ENCODE measurements around the gene MAT1A. TPM values are rescaled to one million over a fixed set of nuclear protein-coding genes. Genes with fewer than 3 reads are reported as not detected.
"Not testable (repeated sequence)": the region's sequence is repeated elsewhere in the genome, so short reads cannot be mapped to it uniquely, and the experiment has no call there.

MAT1A gene
- total and polyA plus RNA-seq, 8 donors = 0.33 to 0.78 (median 0.51) TPM

- H3K36me3 ChIP-seq = no peaks in the 10 kb centered on the region
- no peaks in the 10 kb centered on the region for H3K9me3 ChIP-seq
- intact Hi-C loops (cut with DNase I) = no loop called here
- peaks cover 0 to 11% of the 10 kb centered on the region in 2 donors for H3K4me1 ChIP-seq
- TF ChIP-seq, protein P1, sequence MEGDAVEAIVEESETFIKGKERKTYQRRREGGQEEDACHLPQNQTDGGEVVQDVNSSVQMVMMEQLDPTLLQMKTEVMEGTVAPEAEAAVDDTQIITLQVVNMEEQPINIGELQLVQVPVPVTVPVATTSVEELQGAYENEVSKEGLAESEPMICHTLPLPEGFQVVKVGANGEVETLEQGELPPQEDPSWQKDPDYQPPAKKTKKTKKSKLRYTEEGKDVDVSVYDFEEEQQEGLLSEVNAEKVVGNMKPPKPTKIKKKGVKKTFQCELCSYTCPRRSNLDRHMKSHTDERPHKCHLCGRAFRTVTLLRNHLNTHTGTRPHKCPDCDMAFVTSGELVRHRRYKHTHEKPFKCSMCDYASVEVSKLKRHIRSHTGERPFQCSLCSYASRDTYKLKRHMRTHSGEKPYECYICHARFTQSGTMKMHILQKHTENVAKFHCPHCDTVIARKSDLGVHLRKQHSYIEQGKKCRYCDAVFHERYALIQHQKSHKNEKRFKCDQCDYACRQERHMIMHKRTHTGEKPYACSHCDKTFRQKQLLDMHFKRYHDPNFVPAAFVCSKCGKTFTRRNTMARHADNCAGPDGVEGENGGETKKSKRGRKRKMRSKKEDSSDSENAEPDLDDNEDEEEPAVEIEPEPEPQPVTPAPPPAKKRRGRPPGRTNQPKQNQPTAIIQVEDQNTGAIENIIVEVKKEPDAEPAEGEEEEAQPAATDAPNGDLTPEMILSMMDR (IDR thresholded peaks at IDR 0.05) = no peak
- DNase-seq (no peak), ATAC-seq (no peak)
- H3K4me3 ChIP-seq = no peak overlapping the region
- H3K27me3 ChIP-seq = no peaks in the 10 kb centered on the region
- H3K27ac ChIP-seq = no peak overlapping the region
Measured at GRCh38 chr10:80264081-80265056, 25.1 kb downstream of the MAT1A start.

DNA sequence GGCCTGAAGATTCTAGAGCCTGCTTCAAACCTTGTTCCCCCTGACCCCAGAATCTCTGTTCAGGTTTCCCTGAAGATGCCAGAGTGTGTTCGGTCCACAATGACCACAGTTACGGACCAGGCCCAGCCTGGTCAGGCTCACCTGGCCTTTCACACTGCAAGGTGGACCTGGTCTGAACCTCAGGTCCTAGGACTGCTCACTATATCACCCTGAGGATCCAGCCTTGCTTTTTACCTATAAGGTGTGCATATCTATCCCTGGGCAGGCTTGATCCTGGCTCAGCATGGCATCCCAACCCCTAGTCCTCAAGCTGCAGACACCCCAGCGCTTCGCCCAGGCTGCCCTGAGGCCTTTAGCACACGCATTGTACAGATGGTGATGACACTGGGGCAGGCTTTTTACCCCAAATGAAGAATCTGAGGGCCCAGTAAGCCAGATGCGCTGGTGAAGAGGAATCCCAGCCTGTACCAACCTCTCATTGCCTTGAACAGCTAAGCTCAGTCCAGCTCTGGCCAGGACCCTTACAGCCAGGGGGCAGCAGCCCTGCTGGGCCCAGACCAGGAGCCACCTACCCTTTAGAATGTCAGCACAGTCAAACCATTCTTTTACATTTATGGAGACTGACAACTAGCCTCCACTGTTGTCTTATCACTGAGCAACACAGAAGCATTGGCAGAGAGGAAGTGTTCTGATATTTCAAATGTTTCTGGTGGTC is 28.0 kb downstream of the MAT1A start:
- DNase-seq = no peak
- TF ChIP-seq, protein P1 (IDR thresholded peaks at IDR 0.05) = no peak
- no peak for ATAC-seq
- intact Hi-C loops (cut with DNase I) = no loop called here
- Histone ChIP-seq H3K4me3 (no peak overlapping the region), H3K36me3 (no peaks in the 10 kb centered on the region), H3K9me3 (no peaks in the 10 kb centered on the region), H3K27me3 (no peaks in the 10 kb centered on the region), H3K4me1 (peaks cover 0 to 11% of the 10 kb centered on the region in 2 donors), H3K27ac (no peak overlapping the region)

DNA sequence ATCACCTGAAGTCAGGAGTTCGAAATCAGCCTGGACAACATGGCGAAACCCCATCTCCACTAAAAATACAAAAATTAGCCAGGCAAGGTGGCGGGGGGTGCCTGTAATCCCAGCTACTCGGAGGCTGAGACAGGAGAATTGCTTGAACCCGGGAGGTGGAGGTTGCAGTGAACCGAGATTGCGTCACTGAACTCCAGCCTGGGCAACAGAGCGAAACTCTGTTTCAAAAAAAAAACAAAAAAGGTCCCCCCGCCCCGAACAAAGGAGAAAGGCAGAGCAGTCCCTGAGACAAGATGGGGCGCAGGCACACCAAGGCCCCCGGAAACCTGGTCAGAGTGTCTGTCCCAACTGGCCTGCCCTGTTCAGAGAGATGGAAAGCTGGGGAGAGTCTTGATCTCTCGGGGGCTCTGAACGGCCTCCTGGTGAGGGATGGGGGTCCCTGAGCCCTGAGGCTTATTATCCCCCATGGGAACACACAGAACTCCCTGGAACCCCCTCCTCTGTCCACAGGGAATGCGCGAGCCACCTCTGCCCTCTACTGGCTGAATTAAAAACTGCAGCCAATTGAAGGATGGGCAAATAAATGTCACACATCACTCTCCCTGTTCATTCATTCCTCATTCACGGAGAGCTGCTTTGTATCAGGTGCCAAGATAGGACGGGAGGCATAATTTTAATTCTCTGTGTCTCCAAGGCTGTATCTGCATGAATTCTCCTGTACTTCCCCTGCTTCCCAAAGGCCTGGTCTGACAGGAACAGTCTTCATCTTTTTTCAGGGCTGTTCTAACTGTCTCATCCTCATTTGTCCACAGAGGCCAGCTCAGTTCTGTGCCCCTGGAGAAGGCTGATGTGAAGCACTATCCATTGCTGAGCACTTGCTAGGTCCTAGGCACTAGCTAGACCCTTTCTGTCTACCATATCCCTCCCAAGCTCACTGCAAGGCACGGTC is 28.9 kb downstream of the MAT1A start:
- Histone ChIP-seq H3K4me1 (peaks cover 0 to 11% of the 10 kb centered on the region in 2 donors), H3K27ac (no peak overlapping the region)
- TF ChIP-seq, protein P1 (IDR thresholded peaks at IDR 0.05) = peak; percentile 73 to 87

GRCh38 chr10:80259405-80259871 is 30.0 kb downstream of the MAT1A start:
- no peak for ATAC-seq
- TF ChIP-seq, protein P1 (IDR thresholded peaks at IDR 0.05) = no peak
- Histone ChIP-seq H3K4me3 (no peak overlapping the region), H3K27me3 (no peaks in the 10 kb centered on the region), H3K36me3 (no peaks in the 10 kb centered on the region), H3K4me1 (peaks cover 0 to 11% of the 10 kb centered on the region in 2 donors), H3K27ac (no peak overlapping the region), H3K9me3 (no peaks in the 10 kb centered on the region)
- intact Hi-C loops (cut with DNase I) = no loop called here
- no peak for DNase-seq

More for the DNA sequence above, 28.9 kb downstream of the MAT1A start:
- Histone ChIP-seq H3K4me3 (no peak overlapping the region), H3K9me3 (no peaks in the 10 kb centered on the region), H3K36me3 (no peaks in the 10 kb centered on the region), H3K27me3 (no peaks in the 10 kb centered on the region)
- peak in 2 of 4 donors; percentile 26 to 27 for DNase-seq
- ATAC-seq = peak; percentile 76
- intact Hi-C loops (cut with DNase I) = no loop called here

DNA sequence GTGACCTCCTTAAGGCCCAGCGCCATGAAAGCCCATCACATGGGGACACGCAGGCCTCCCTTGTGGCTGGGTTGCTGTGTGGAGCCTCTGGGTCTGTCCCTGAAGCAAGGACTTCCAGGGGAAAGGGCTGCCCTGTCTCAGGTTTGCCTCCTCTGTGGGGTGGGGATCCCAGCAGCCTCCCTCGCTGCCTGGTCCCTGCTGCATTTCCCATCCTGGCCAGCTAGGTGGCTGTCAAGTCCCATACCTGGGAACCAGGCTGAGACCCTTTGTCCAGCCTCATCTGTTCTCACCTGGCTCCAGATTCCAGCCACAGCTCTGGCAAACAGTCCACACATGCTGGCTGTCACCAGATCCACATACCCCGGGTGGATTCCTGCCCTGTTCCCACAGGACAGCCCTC is 32.7 kb downstream of the MAT1A start:
- intact Hi-C loops (cut with DNase I); ATAC-seq; H3K9me3 ChIP-seq; H3K27ac ChIP-seq; H3K27me3 ChIP-seq; H3K4me3 ChIP-seq; H3K36me3 ChIP-seq; DNase-seq: not testable (repeated sequence)
- H3K4me1 ChIP-seq = peaks cover 0 to 35% of the 10 kb centered on the region in 2 donors

DNA sequence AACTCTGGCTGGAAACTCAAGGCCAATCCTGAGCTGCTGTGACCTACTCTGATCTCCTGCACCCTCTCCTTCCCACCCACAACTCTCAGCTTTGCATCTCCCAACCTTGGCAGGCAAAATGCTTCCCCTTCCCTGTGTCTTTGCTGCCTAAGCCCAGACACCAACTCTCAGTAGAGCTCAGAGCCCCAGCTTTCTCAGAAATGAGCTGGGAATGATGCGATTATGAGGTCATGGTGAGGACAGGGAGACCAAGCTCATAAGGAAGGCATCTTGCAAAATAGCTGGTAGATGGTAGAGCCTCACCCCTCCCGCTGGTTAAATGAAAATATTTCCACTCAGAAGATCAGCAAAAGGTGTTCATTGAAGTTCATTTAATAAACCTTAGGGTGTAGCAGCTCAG is 34.7 kb downstream of the MAT1A start:
- ATAC-seq = not testable (repeated sequence)
- H3K4me1 ChIP-seq = peaks cover 0 to 26% of the 10 kb centered on the region in 2 donors

GRCh38 chr10:80253963-80254271 is 35.5 kb downstream of the MAT1A start:
- H3K36me3 ChIP-seq; intact Hi-C loops (cut with DNase I); H3K27me3 ChIP-seq; H3K4me3 ChIP-seq; H3K9me3 ChIP-seq: not testable (repeated sequence)
- ATAC-seq (peak; percentile 50), DNase-seq (peak in 1 of 4 donors; percentile 50)
- H3K27ac ChIP-seq = peak overlapping the region in 1 of 2 donors; percentile 67
- H3K4me1 ChIP-seq = peaks cover 0 to 24% of the 10 kb centered on the region in 2 donors

More for the DNA sequence above, 34.7 kb downstream of the MAT1A start:
- H3K27me3 ChIP-seq; H3K36me3 ChIP-seq; H3K4me3 ChIP-seq; H3K9me3 ChIP-seq; DNase-seq; intact Hi-C loops (cut with DNase I); H3K27ac ChIP-seq: not testable (repeated sequence)

Measured in left lung (tissue), 10 donors.